Measurements from ENCODE around the gene ATP7B. TPM values are rescaled to one million over a fixed set of nuclear protein-coding genes. Genes with fewer than 3 reads are reported as not detected.

ATP7B gene
- total and polyA plus RNA-seq, 2 of the 4 experiments (the other 2 are of a cell fraction), result 2.7 to 2.9 TPM

- H3K4ac ChIP-seq (ENCODE audit: low read depth, low read length), result no peak overlapping the region
- dilution Hi-C loops (cut with HindIII; ENCODE audit: low sequenced_read_pairs, unreplicated experiment), result no loop called here
Measured at GRCh38 chr13:51953347-51954195, 57.7 kb downstream of the ATP7B start.

More at GRCh38 chr13:51953347-51954195, 57.7 kb downstream of the ATP7B start:
- BruUV-seq (replicated peaks), result no TSS peak
- Histone ChIP-seq H4K5ac (ENCODE audit: low read depth, low read length) (no peak overlapping the region), H2AK5ac (ENCODE audit: low read depth, low read length) (no peak overlapping the region), H3K4me1 (ENCODE audit: control insufficient read depth, insufficient read depth, low read length) (no peaks in the 10 kb centered on the region), H2BK5ac (ENCODE audit: low read depth, low read length, poor library complexity, severe bottlenecking) (no peak overlapping the region), H2BK120ac (ENCODE audit: low read depth, low read length) (no peak overlapping the region), H3K36me3 (ENCODE audit: control insufficient read depth, insufficient read depth, low read length) (no peaks in the 10 kb centered on the region), H3K27ac (ENCODE audit: insufficient read depth, low read length) (no peak overlapping the region), H3K23ac (ENCODE audit: low read depth, low read length) (no peak overlapping the region), H3K9ac (ENCODE audit: low read depth, low read length) (no peak overlapping the region), H2AFZ (replicated peaks; ENCODE audit: low read length, poor library complexity) (no peak overlapping the region), H2BK20ac (ENCODE audit: low read depth, low read length) (no peak overlapping the region), H3K18ac (ENCODE audit: low read depth, low read length) (no peak overlapping the region), H3K14ac (replicated peaks; ENCODE audit: low read depth, low read length) (no peak overlapping the region), H3K27me3 (ENCODE audit: control insufficient read depth, insufficient read depth, low read length) (0 out of 2 replicates have a peak, but pooled peaks cover 2% of the 10 kb centered on the region), H2AK9ac (replicated peaks; ENCODE audit: low read depth, low read length, poor library complexity) (no peak overlapping the region), H3K9me1 (ENCODE audit: insufficient read depth, low read length) (0 out of 2 replicates have a peak, but pooled peaks cover 3% of the 10 kb centered on the region), H4K20me1 (ENCODE audit: insufficient read depth, low read length) (no peaks in the 10 kb centered on the region), H3K56ac (ENCODE audit: extremely low read depth, insufficient read depth, low read length) (no peak overlapping the region), H3K4me2 (ENCODE audit: low read depth, low read length) (no peak overlapping the region), H4K91ac (ENCODE audit: insufficient read depth, low read depth, low read length) (no peak overlapping the region), H3K79me1 (ENCODE audit: low read depth in 1 of 2, low read length in 2 of 2) (no peaks in the 10 kb centered on the region), H2BK15ac (ENCODE audit: low read depth, low read length) (no peak overlapping the region), H3K9me3 (ENCODE audit: control insufficient read depth, insufficient read depth, low read length) (peaks cover 3% of the 10 kb centered on the region; the same call in 1 of the 2 replicates), H4K8ac (ENCODE audit: low read depth in 2 of 2, low read length in 2 of 2) (no peak overlapping the region), H3K4me3 (ENCODE audit: insufficient read depth, low read depth, low read length) (no peak overlapping the region)
- ATAC-seq (ENCODE audit: low read depth) (no peak), DNase-seq (no peak)
- TF ChIP-seq CEBPB (IDR thresholded peaks at IDR 0.05; ENCODE audit: low read depth, low read length) (no peak), MAFK (IDR thresholded peaks at IDR 0.05; ENCODE audit: low read depth, low read length) (no peak)
- intact Hi-C loops (cut with micrococcal nuclease), result no loop called here
- WGBS, 2 experiments (ENCODE audit: extremely low coverage in 2 of 2, insufficient read length in 1 of 2), result 100% methylated on average over 1 of the region's 3 CpGs; no CpG with 5 or more reads in 1 of the 2 experiments
- in situ Hi-C loops (cut with MboI; ENCODE audit: low sequenced_read_pairs), result no loop called here
- ChIA-PET CTCF (no interaction called here), POLR2A (ENCODE audit: unreplicated experiment) (no interaction called here)

Data from IMR-90 (cell line).